Transverse colon (tissue), 4 donors: Measurements from ENCODE around the gene ZBTB46. TPM values are rescaled to one million over a fixed set of nuclear protein-coding genes. Genes with fewer than 3 reads are reported as not detected.
A peak's percentile ranks its signal among the peaks of the same experiment; 100 is the strongest.

ENCODE experiments used
- DNase-seq: peaks from one replicate; pipeline ENCODE4 v3.0.0-alpha.2; 2019
- H3K27ac ChIP-seq, 4 donors: fragments of 200-600 bp; sonication (generic); 2 replicates each; pipeline ENCODE4 v1.5.1; 2016 to 2018; ENCODE audit warnings: inconsistent platforms in 4 of 4
- H3K27me3 ChIP-seq: fragments of 200-600 bp; sonication (generic); 2 replicates; pipeline ENCODE4 v1.5.1; 2017; ENCODE audit warnings: inconsistent platforms
- H3K36me3 ChIP-seq, 4 donors: fragments of 200-600 bp; sonication (generic); 2 replicates each; pipeline ENCODE4 v1.5.1; 2017 to 2019; ENCODE audit warnings: inconsistent platforms in 4 of 4
- H3K4me1 ChIP-seq, 4 donors: fragments of 200-600 bp; sonication (generic); 2 replicates each; pipeline ENCODE4 v1.5.1; 2017 to 2020; ENCODE audit warnings: inconsistent platforms in 4 of 4
- H3K4me3 ChIP-seq, 4 donors: fragments of 200-600 bp; sonication (generic); 1 replicate in 1 of 4; 2 replicates in 3 of 4; pipeline versions ENCODE4 v1.5.1 to v1.6.1; 2017 to 2019; ENCODE audit warnings: inconsistent platforms in 4 of 4
- H3K9me3 ChIP-seq, 2 donors: fragments of 200-600 bp; sonication (generic); 2 replicates each; pipeline ENCODE4 v1.5.1; 2017 to 2019; ENCODE audit warnings: inconsistent platforms in 2 of 2
- EP300 ChIP-seq: sonication (generic); formaldehyde crosslinking; IDR thresholded peaks from one replicate; pipeline ENCODE4 v1.6.1; 2017; ENCODE audit warnings: antibody characterized with exemption, low read depth
- POLR2A ChIP-seq: fragments of 450-650 bp; IDR thresholded peaks from one replicate; pipeline ENCODE4 v1.6.1; 2016; ENCODE audit warnings: antibody characterized with exemption, mild to moderate bottlenecking, moderate library complexity
- POLR2AphosphoS5 ChIP-seq, 3 donors: sonication (generic); formaldehyde crosslinking; IDR thresholded peaks; one replicate each; pipeline ENCODE4 v1.6.1; 2016; ENCODE audit warnings: antibody characterized with exemption in 3 of 3
- WGBS, 2 donors: methylation state at CpG; one replicate each; pipeline ENCODE4 v1.1.5; 2018; ENCODE audit warnings: low coverage in 1 of 2; 5-methylcytosine and 5-hydroxymethylcytosine counted together
- in situ Hi-C, 4 donors: fragments of 200-750 bp; cut with MboI; loops; one replicate each; pipeline versions ENCODE4 v1.15.0 to v1.15.1; 2017; ENCODE audit warnings: low sequenced_read_pairs in 3 of 4, low pct_ligation_motif_present in 1 of 4, low pct_unique_long_range_greater_than_20kb in 1 of 4
- intact Hi-C: fragments of 100-400 bp; cut with DNase I; formaldehyde crosslinking; loops from one replicate; pipeline ENCODE4 v1.15.1; 2023; ENCODE audit warnings: low total_unique reads
- total RNA-seq, 4 donors: library from RNA; depleted of rRNA; stranded (reverse); fragments of >200 nt; gene quantifications; one replicate each; pipeline ENCODE4 v1.1.0, GENCODE V29; 2016
- TF ChIP-seq, protein P1 (sequence below), 5 experiments: fragments of 200-600 bp in 3 of 5; fragments of 450-650 bp in 2 of 5; sonication (generic) in 3 of 5; IDR thresholded peaks; 1 replicate in 2 of 5; 2 replicates in 3 of 5; pipeline ENCODE4 v1.5.1; 2016 to 2017; ENCODE audit warnings: antibody characterized with exemption in 5 of 5, inconsistent platforms in 3 of 5, mild to moderate bottlenecking in 2 of 5, moderate library complexity in 1 of 5

ZBTB46 gene
- total RNA-seq, 4 donors from 2014 or later = 2.3 to 6.0 (median 5.3) TPM

DNA sequence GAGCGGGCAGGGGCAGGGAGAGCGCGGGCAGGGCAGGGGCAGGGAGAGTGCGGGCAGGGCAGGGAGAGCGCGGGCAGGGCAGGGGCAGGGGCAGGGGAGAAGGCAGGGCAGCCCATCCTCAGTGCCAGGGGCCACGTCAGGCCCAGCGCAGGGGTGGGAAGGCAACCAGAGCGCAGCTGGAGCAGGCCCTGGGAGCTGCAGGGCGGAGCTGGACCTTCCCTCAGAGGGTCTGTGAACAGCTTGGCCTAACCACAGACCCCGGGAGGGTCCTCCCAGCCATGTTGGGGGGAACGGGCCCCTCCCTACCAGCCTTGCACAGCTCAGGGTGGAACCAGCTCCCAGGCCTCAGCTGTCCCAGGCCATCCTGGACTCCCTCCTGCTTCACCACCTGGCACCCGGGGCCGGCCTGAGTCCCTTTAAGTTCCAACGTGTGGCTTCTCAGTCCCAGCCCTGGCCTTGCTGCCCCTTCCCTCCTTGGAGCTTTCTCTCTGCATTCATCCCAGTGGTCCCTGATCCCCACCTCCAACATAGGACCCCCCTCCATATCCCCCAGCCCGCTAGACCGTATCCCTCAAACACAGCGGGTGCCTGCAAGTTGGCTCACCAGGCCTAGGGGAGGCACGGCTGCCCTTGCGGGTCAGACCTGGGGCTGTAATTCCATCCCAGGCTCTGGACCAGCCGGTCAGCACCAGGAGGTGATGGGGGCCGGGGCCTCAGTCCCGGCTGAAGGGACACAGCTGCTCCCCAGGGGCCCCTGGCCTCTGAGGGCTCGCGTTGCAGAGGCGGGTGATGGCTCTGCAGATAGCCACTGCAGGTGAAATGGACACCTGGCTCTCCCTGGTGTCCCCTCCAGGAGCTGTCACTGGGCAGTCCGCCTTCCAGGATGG is 5.6 kb upstream of the ZBTB46 start:
- in situ Hi-C loops = no loop called here
- 76 to 100% methylated on average over 2 to 26 of the region's 27 CpGs for WGBS, 2 donors
- no peak overlapping the region for H3K27ac ChIP-seq

DNA sequence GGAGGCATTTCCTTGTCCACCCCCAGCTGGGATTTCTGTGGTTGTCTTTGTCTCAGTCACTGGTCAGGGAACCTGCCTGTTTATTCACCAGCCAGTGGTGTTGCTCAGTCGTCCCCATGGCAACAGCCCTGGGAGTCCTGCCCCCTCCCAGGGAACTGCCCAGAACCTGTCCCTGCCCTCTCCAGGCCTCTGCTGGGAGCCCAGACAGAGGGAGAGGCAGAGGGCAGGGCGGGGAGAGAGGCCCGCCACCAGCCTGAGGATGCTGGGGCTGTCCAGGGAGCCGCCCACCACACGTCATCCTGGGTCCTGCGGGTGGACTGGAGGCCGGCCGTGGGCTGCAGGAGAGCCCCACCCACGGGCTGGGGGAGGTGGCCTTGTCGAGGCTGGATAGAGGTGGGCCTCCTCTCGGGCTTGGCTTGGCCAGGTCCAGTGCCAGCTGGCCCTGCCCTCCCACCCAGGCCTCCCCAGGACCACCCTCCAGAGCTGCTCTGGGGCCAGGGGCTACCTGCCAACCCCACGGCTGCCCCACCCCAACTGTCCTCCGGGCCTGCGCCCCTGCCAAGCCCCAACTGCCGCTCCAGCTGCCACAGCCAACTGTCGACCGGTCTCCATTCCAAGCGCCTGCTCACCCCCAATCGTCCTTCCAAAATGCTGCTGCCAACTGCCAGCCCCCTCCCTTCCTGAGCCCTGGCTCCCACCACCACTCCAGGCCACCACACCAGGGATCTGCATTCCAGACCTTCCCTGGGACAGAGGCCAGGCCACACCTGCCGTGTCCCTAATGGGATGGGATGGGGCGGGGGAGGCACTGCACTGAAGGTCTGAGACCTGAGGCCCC is 4.2 kb upstream of the ZBTB46 start:
- Histone ChIP-seq H3K4me3 (no peak overlapping the region), H3K9me3 (no peaks in the 10 kb centered on the region), H3K36me3 (no peaks in the 10 kb centered on the region), H3K27ac (peak overlapping the region in 3 of 4 donors; percentile 25 to 53 (median 40)), H3K27me3 (peaks cover 21% of the 10 kb centered on the region), H3K4me1 (peaks cover 5 to 29% (median 27%) of the 10 kb centered on the region in 4 donors)
- WGBS, 2 donors = 22% methylated on average over 13 of the region's 21 CpGs; no CpG with 5 or more reads in 1 of the 2 donors
- peak; percentile 85 for DNase-seq
- in situ Hi-C loops (no loop called here), intact Hi-C loops (no loop called here)
- TF ChIP-seq, protein P1, sequence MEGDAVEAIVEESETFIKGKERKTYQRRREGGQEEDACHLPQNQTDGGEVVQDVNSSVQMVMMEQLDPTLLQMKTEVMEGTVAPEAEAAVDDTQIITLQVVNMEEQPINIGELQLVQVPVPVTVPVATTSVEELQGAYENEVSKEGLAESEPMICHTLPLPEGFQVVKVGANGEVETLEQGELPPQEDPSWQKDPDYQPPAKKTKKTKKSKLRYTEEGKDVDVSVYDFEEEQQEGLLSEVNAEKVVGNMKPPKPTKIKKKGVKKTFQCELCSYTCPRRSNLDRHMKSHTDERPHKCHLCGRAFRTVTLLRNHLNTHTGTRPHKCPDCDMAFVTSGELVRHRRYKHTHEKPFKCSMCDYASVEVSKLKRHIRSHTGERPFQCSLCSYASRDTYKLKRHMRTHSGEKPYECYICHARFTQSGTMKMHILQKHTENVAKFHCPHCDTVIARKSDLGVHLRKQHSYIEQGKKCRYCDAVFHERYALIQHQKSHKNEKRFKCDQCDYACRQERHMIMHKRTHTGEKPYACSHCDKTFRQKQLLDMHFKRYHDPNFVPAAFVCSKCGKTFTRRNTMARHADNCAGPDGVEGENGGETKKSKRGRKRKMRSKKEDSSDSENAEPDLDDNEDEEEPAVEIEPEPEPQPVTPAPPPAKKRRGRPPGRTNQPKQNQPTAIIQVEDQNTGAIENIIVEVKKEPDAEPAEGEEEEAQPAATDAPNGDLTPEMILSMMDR (IDR thresholded peaks at IDR 0.05) = no peak
- TF ChIP-seq EP300 (no peak), POLR2A (no peak), POLR2AphosphoS5 (IDR thresholded peaks at IDR 0.05) (no peak)

More for the DNA sequence above, 5.6 kb upstream of the ZBTB46 start:
- DNase-seq = no peak
- intact Hi-C loops = no loop called here
- TF ChIP-seq POLR2AphosphoS5 (IDR thresholded peaks at IDR 0.05) (no peak), EP300 (no peak), POLR2A (no peak)
- TF ChIP-seq, protein P1 (IDR thresholded peaks at IDR 0.05) = no peak
- Histone ChIP-seq H3K36me3 (no peaks in the 10 kb centered on the region), H3K9me3 (no peaks in the 10 kb centered on the region), H3K4me3 (no peak overlapping the region), H3K27me3 (peaks cover 14% of the 10 kb centered on the region), H3K4me1 (peaks cover 5 to 26% (median 24%) of the 10 kb centered on the region in 4 donors)

DNA sequence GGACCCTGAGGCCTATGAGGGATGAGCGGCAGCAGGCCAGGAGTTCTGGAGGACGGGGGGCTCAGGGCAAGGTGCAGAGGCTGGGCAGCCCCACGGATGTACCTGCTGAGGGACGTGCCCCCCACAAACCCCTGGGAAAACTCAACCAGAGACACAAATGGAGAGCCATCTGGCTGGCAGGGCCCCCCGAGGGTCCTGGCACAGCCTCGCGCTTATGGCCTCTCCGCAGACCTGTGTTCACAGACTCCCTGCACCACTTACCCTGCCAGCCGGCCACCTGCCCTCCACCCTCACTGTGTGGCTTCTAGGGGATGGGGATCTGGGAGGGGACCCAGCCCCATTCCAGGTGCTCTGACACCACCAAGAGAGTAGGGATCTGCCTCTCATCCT is 3.4 kb upstream of the ZBTB46 start:
- H3K27ac ChIP-seq = peak overlapping the region in 2 of 4 donors; percentile 13 to 53
- H3K4me1 ChIP-seq = peaks cover 5 to 34% (median 31%) of the 10 kb centered on the region in 4 donors
- intact Hi-C loops = no loop called here
- DNase-seq = no peak
- H3K27me3 ChIP-seq = peaks cover 27% of the 10 kb centered on the region
- H3K9me3 ChIP-seq = no peaks in the 10 kb centered on the region
- no peak overlapping the region for H3K4me3 ChIP-seq
- 83% methylated on average over 6 of the region's 9 CpGs; no CpG with 5 or more reads in 1 of the 2 donors for WGBS, 2 donors
- in situ Hi-C loops = no loop called here
- no peaks in the 10 kb centered on the region for H3K36me3 ChIP-seq
- TF ChIP-seq EP300 (no peak), POLR2AphosphoS5 (IDR thresholded peaks at IDR 0.05) (no peak), POLR2A (no peak)
- TF ChIP-seq, protein P1 (IDR thresholded peaks at IDR 0.05) = no peak
